ENCODE data around the gene MAGEA11.
"Not testable (repeated sequence)": the region's sequence is repeated elsewhere in the genome, so short reads cannot be mapped to it uniquely, and the experiment has no call there.

The MAGEA11 gene

GRCh38 chrX:149711545-149712236 lies at the start of gene MAGEA11:
Gene MAGEA11, plus strand, starts transcription at chrX:149712060. Its CDS starts 1,100 bp downstream, at chrX:149713160.
- TF ChIP-seq POLR2A (IDR thresholded peaks at IDR 0.05; ENCODE audit: low read length) (no peak), GATA1 (IDR thresholded peaks at IDR 0.05; ENCODE audit: low read depth, low read length) (no peak)

GRCh38 chrX:149675088-149675487 lies 36.8 kb upstream of the MAGEA11 start:
- not testable (repeated sequence) for DNase-seq

More at GRCh38 chrX:149711545-149712236, at the start of gene MAGEA11:
- no peak for DNase-seq

- DNase-seq = not testable (repeated sequence)
Measured at GRCh38 chrX:149675554-149675953, 36.3 kb upstream of the MAGEA11 start.

- not testable (repeated sequence) for DNase-seq
Measured at GRCh38 chrX:149679164-149679678, 32.6 kb upstream of the MAGEA11 start.

- TF ChIP-seq GATA1 (IDR thresholded peaks at IDR 0.05; ENCODE audit: low read depth, low read length) (no peak), POLR2A (IDR thresholded peaks at IDR 0.05; ENCODE audit: low read length) (no peak)
- DNase-seq = no peak
Measured at GRCh38 chrX:149681182-149681581, 30.7 kb upstream of the MAGEA11 start.

- no peak for TF ChIP-seq GATA1 (IDR thresholded peaks at IDR 0.05; ENCODE audit: low read depth, low read length)
- no peak for TF ChIP-seq POLR2A (IDR thresholded peaks at IDR 0.05; ENCODE audit: low read length)
- no peak for DNase-seq
Measured at GRCh38 chrX:149682031-149682430, 29.8 kb upstream of the MAGEA11 start.

- DNase-seq = no peak
- no peak for TF ChIP-seq POLR2A (IDR thresholded peaks at IDR 0.05; ENCODE audit: low read length)
- TF ChIP-seq GATA1 (IDR thresholded peaks at IDR 0.05; ENCODE audit: low read depth, low read length) = no peak
Measured at GRCh38 chrX:149682956-149683947, 28.6 kb upstream of the MAGEA11 start.

- TF ChIP-seq GATA1 (IDR thresholded peaks at IDR 0.05; ENCODE audit: low read depth, low read length) (no peak), POLR2A (IDR thresholded peaks at IDR 0.05; ENCODE audit: low read length) (no peak)
- no peak for DNase-seq
Measured at GRCh38 chrX:149683966-149684730, 27.7 kb upstream of the MAGEA11 start.

GRCh38 chrX:149687991-149688390 lies 23.9 kb upstream of the MAGEA11 start:
- no peak for DNase-seq
- TF ChIP-seq POLR2A (IDR thresholded peaks at IDR 0.05; ENCODE audit: low read length) = no peak
- no peak for TF ChIP-seq GATA1 (IDR thresholded peaks at IDR 0.05; ENCODE audit: low read depth, low read length)

- TF ChIP-seq POLR2A (IDR thresholded peaks at IDR 0.05; ENCODE audit: low read length) (no peak), GATA1 (IDR thresholded peaks at IDR 0.05; ENCODE audit: low read depth, low read length) (no peak)
- no peak for DNase-seq
Measured at GRCh38 chrX:149688552-149688951, 23.3 kb upstream of the MAGEA11 start.

GRCh38 chrX:149691794-149692193 lies 20.1 kb upstream of the MAGEA11 start:
- TF ChIP-seq POLR2A (IDR thresholded peaks at IDR 0.05; ENCODE audit: low read length) (no peak), GATA1 (IDR thresholded peaks at IDR 0.05; ENCODE audit: low read depth, low read length) (no peak)
- DNase-seq = no peak

- DNase-seq = not testable (repeated sequence)
Measured at GRCh38 chrX:149692686-149693272, 19.1 kb upstream of the MAGEA11 start.

- DNase-seq = no peak
- TF ChIP-seq GATA1 (IDR thresholded peaks at IDR 0.05; ENCODE audit: low read depth, low read length) (no peak), POLR2A (IDR thresholded peaks at IDR 0.05; ENCODE audit: low read length) (no peak)
Measured at GRCh38 chrX:149699761-149700160, 12.1 kb upstream of the MAGEA11 start.

GRCh38 chrX:149704664-149705063 lies 7.2 kb upstream of the MAGEA11 start:
- no peak for TF ChIP-seq GATA1 (IDR thresholded peaks at IDR 0.05; ENCODE audit: low read depth, low read length)
- TF ChIP-seq POLR2A (IDR thresholded peaks at IDR 0.05; ENCODE audit: low read length) = no peak
- no peak for DNase-seq

All from erythroblast (primary cell).